Measurements from ENCODE around the gene ZNF740.

GRCh38 chr12:53221203-53222080, 40.9 kb downstream of the ZNF740 start:
- TF ChIP-seq CTCF (conservative IDR thresholded peaks at IDR 0.05; ENCODE audit: low read depth, low read length) (peak; percentile 11; the same call in 1 of the 2 replicates), POLR2A (IDR thresholded peaks at IDR 0.05; ENCODE audit: low read depth, low read length) (peak; percentile 62), BHLHE40 (IDR thresholded peaks at IDR 0.05; ENCODE audit: low read depth, low read length) (no peak), FOS (IDR thresholded peaks at IDR 0.05; ENCODE audit: low read depth, low read length) (no peak), USF2 (IDR thresholded peaks at IDR 0.05; ENCODE audit: low read depth, low read length) (no peak), RFX5 (IDR thresholded peaks at IDR 0.05; ENCODE audit: low read depth, low read length) (no peak), MAFK (IDR thresholded peaks at IDR 0.05; ENCODE audit: low read depth, low read length) (no peak), CHD1 (IDR thresholded peaks at IDR 0.05; ENCODE audit: low read depth, low read length) (no peak), MXI1 (IDR thresholded peaks at IDR 0.05; ENCODE audit: borderline replicate concordance, low read depth, low read length) (peak; percentile 29; the same call in 1 of the 2 replicates), SMC3 (IDR thresholded peaks at IDR 0.05; ENCODE audit: low read depth, low read length) (no peak)
